Measurements from ENCODE around the gene PRMT1.

PRMT1 gene

GRCh38 chr19:49672131-49672919 lies 4.7 kb upstream of the PRMT1 start:
- DNase-seq: peak; percentile 82 to 87

- DNase-seq: peak; percentile 86 to 90
Observed at GRCh38 chr19:49676136-49676783, 811 bp upstream of the PRMT1 start.

GRCh38 chr19:49676784-49677230 lies 264 bp upstream of the PRMT1 start:
- DNase-seq: peak; percentile 99 to 100

GRCh38 chr19:49677901-49678674 lies 1.0 kb downstream of the PRMT1 start:
- DNase-seq: peak in 1 of 2 experiments; percentile 33

- DNase-seq: no peak
Observed at GRCh38 chr19:49678985-49679770, 2.1 kb downstream of the PRMT1 start.

- no peak for DNase-seq
Observed at GRCh38 chr19:49679771-49680413, 2.8 kb downstream of the PRMT1 start.

GRCh38 chr19:49680421-49681351 lies 3.6 kb downstream of the PRMT1 start:
- DNase-seq: peak; percentile 60 to 82

GRCh38 chr19:49681830-49682229 lies 4.8 kb downstream of the PRMT1 start:
- DNase-seq: no peak

- DNase-seq: no peak
Observed at GRCh38 chr19:49682274-49682673, 5.2 kb downstream of the PRMT1 start.

- no peak for DNase-seq
Observed at GRCh38 chr19:49683814-49684250, 6.8 kb downstream of the PRMT1 start.

GRCh38 chr19:49684251-49684982 lies 7.3 kb downstream of the PRMT1 start:
- DNase-seq: no peak

GRCh38 chr19:49684983-49685553 lies 8.0 kb downstream of the PRMT1 start:
- no peak for DNase-seq

- no peak for DNase-seq
Observed at GRCh38 chr19:49685845-49686332, 8.8 kb downstream of the PRMT1 start.

- no peak for DNase-seq
Observed at GRCh38 chr19:49686503-49687088, 9.5 kb downstream of the PRMT1 start.

GRCh38 chr19:49687150-49687549 lies 10.1 kb downstream of the PRMT1 start:
- DNase-seq: no peak

- DNase-seq: no peak
Observed at GRCh38 chr19:49687566-49688316, 10.7 kb downstream of the PRMT1 start.

- DNase-seq: no peak
Observed at GRCh38 chr19:49688531-49689132, 11.6 kb downstream of the PRMT1 start.
